ENCODE measurements around the gene TEX264. TPM values are rescaled to one million over a fixed set of nuclear protein-coding genes. Genes with fewer than 3 reads are reported as not detected.

The TEX264 gene
- total and polyA plus RNA-seq, 2 of the 13 experiments (the other 11 are each of a cell fraction or from before 2014, with no cell fraction given): 35.2 to 52.1 TPM

DNA sequence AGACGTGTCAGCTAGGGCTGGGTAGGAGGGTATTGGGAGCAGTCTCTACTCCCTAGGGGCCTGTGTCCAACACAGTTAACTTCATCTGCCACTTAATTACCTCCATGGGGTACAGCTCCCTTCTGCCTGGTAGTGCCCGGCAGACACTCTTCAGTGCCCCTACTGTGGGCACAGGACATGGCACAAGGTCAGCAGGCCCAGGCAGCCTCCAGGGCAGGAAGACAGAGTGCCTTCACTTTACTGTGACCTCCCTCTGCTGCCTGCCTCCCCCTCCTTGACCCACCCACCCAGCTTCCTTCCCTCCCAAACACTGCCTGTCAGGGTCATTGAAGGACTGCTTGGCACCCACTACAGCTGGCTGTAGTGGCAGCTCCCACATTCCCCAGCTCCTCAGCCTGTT lies 29.4 kb downstream of the TEX264 start (continued):
- TF ChIP-seq, protein P1, sequence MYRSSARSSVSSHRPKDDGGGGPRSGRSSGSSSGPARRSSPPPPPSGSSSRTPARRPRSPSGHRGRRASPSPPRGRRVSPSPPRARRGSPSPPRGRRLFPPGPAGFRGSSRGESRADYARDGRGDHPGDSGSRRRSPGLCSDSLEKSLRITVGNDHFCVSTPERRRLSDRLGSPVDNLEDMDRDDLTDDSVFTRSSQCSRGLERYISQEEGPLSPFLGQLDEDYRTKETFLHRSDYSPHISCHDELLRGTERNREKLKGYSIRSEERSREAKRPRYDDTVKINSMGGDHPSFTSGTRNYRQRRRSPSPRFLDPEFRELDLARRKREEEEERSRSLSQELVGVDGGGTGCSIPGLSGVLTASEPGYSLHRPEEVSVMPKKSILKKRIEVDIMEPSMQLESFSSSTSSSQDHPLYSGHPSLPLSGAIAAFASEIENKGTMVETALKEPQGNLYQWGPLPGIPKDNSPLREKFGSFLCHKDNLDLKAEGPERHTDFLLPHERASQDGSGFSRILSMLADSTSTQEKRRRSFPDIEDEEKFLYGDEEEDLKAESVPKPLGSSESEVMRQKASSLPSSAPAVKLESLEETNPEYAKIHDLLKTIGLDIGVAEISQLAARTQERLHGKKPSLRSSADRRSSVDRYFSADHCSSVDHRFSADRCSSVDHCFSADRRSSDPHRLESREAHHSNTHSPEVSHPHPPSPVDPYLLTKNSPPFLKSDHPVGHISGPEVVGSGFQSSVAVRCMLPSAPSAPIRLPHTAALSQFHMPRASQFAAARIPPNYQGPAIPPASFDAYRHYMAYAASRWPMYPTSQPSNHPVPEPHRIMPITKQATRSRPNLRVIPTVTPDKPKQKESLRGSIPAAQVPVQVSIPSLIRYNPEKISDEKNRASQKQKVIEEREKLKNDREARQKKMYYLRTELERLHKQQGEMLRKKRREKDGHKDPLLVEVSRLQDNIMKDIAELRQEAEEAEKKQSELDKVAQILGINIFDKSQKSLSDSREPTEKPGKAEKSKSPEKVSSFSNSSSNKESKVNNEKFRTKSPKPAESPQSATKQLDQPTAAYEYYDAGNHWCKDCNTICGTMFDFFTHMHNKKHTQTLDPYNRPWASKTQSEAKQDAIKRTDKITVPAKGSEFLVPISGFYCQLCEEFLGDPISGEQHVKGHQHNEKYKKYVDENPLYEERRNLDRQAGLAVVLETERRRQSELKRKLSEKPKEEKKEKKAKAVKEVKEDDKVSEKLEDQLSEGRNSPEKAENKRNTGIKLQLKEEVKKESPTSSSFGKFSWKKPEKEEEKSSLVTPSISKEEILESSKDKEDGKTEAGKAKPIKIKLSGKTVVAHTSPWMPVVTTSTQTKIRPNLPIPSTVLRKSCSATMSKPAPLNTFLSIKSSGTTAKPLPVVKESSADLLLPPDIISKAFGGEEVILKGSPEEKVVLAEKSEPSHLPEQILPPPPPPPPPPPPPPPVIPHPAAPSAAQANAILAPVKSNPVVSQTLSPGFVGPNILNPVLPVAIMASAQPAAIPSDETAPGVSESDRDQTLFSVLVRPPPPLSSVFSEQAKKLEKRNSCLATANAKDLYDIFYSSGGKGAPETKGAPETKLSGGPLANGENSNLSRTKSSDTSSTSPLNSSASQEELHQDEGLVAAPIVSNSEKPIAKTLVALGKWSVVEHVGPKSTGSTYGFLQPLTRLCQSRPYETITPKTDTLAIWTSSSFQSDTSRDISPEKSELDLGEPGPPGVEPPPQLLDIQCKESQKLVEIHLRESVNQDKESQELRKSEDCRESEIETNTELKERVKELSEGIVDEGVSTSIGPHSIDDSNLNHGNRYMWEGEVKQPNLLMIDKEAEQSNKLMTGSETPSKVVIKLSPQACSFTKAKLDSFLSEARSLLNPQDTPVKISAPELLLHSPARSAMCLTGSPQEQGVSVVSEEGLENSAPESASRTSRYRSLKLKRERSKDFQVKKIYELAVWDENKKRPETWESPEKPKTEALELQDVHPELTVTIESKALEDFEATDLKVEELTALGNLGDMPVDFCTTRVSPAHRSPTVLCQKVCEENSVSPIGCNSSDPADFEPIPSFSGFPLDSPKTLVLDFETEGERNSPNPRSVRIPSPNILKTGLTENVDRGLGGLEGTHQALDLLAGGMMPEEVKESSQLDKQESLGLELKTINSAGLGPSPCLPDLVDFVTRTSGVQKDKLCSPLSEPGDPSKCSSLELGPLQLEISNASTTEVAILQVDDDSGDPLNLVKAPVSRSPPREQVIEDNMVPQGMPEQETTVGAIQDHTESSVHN (CRISPR knock-in tag; IDR thresholded peaks at IDR 0.05): no peak
- TF ChIP-seq ZSCAN30 (CRISPR knock-in tag; IDR thresholded peaks at IDR 0.05) (no peak), FOXA3 (CRISPR knock-in tag; IDR thresholded peaks at IDR 0.05) (no peak), ZNF790 (CRISPR knock-in tag; IDR thresholded peaks at IDR 0.05; ENCODE audit: borderline replicate concordance) (no peak)

DNA sequence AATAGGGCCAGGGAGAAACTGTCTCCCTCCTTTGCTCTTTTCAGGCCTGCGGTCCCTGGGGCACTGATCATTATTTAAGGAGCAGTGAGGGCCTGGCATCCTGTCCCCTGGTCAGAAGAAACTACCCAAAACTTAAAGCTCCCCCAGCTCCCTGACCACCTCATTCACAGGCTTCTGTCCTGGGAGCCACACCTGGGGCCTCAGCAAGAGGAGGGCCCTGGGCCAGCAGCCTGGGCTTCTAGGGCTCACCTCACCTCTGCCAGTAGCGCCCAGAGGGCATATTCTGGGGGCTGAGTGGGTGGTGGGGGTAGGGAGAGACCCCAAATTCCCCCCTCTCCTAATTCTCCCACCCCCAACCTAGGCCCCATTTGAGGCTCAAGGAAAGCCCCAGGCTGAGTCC lies 31.1 kb downstream of the TEX264 start:
- DNase-seq (ENCODE audit: low spot score) (no peak), ATAC-seq (no peak), FAIRE-seq (no peak)
- TF ChIP-seq LCORL (IDR thresholded peaks at IDR 0.05) (no peak), LCORL (CRISPR knock-in tag; IDR thresholded peaks at IDR 0.05) (no peak), SCMH1 (CRISPR knock-in tag; IDR thresholded peaks at IDR 0.05; ENCODE audit: borderline replicate concordance) (no peak), ARNT2 (CRISPR knock-in tag; IDR thresholded peaks at IDR 0.05; ENCODE audit: low read depth) (no peak), TBP (CRISPR knock-in tag; IDR thresholded peaks at IDR 0.05) (no peak), ZNF629 (CRISPR knock-in tag; conservative IDR thresholded peaks at IDR 0.05) (no peak), IRX3 (CRISPR knock-in tag; IDR thresholded peaks at IDR 0.05; ENCODE audit: borderline replicate concordance, low read depth) (no peak), MEF2D (CRISPR knock-in tag; IDR thresholded peaks at IDR 0.05) (no peak), TEAD2 (CRISPR knock-in tag; IDR thresholded peaks at IDR 0.05) (no peak)
- TF ChIP-seq, protein P2, sequence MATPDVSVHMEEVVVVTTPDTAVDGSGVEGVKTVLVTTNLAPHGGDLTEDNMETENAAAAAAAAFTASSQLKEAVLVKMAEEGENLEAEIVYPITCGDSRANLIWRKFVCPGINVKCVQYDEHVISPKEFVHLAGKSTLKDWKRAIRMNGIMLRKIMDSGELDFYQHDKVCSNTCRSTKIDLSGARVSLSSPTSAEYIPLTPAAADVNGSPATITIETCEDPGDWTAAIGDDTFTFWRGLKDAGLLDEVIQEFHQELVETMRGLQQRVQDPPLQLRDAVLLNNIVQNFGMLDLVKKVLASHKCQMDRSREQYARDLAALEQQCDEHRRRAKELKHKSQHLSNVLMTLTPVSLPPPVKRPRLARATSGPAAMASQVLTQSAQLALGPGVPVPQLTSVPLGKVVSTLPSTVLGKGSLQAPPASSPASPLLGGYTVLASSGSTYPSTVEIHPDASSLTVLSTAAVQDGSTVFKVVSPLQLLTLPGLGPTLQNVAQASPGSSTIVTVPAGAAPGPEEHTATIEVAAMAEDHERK (CRISPR knock-in tag; IDR thresholded peaks at IDR 0.05; ENCODE audit: low read depth): no peak
- H3K4me2 ChIP-seq (ENCODE audit: low read depth, low read length): no peak overlapping the region
- H3K4me1 ChIP-seq (ENCODE audit: insufficient read depth, low read length): peaks cover 2% of the 10 kb centered on the region; the same call in 1 of the 2 replicates
- H3K9me3 ChIP-seq (ENCODE audit: low read length): no peaks in the 10 kb centered on the region
- no peak overlapping the region for H3K4me3 ChIP-seq (replicated peaks in 1 of 3; ENCODE audit: insufficient read depth in 1 of 3, low read depth in 2 of 3, low read length in 3 of 3)
- H4K20me1 ChIP-seq (ENCODE audit: insufficient read depth, low read length): peaks cover 6% of the 10 kb centered on the region; the same call in 1 of the 2 replicates
- ChIA-PET POLR2A (no interaction called here), CTCF (ENCODE audit: low intra/inter-chr PET ratio, low total read pairs) (no interaction called here)
- peaks cover 16 to 29% of the 10 kb centered on the region in 2 experiments for H3K36me3 ChIP-seq (replicated peaks in 1 of 2; ENCODE audit: control insufficient read depth in 1 of 2, insufficient read depth in 2 of 2, low read length in 2 of 2)
- no peak overlapping the region for H2AFZ ChIP-seq (ENCODE audit: low read length)
- intact Hi-C loops (cut with micrococcal nuclease; ENCODE audit: unreplicated experiment): no loop called here
- no peak overlapping the region for H3K9ac ChIP-seq (ENCODE audit: insufficient read depth, low read depth, low read length)
- no peaks in the 10 kb centered on the region for H3K27me3 ChIP-seq (ENCODE audit: control insufficient read depth in 1 of 2, insufficient read depth in 2 of 2, low read length in 2 of 2)
- BruUV-seq (replicated peaks): no TSS peak
- in situ Hi-C loops (cut with HindIII; ENCODE audit: extremely low pct_ligation_motif_present, low pct_unique_long_range_greater_than_20kb): no loop called here
- H3K79me2 ChIP-seq (ENCODE audit: insufficient read depth, low read length): no peaks in the 10 kb centered on the region
- WGBS (ENCODE audit: low lambda C conversion rate): 88% methylated on average over 1 of the region's 2 CpGs
- H3K27ac ChIP-seq (ENCODE audit: extremely low read length, insufficient read depth, low read length): no peak overlapping the region
